ENCODE data around the gene MSRB3. TPM values are rescaled to one million over a fixed set of nuclear protein-coding genes. Genes with fewer than 3 reads are reported as not detected.

The MSRB3 gene
- total RNA-seq, 4 donors from 2014 or later, result 2.8 to 14.9 (median 9.3) TPM

- Histone ChIP-seq H3K4me3 (no peak overlapping the region), H3K4me1 (no peaks in the 10 kb centered on the region), H3K9me3 (no peaks in the 10 kb centered on the region), H3K27me3 (no peaks in the 10 kb centered on the region), H3K27ac (no peak overlapping the region), H3K36me3 (no peaks in the 10 kb centered on the region)
- no peak for TF ChIP-seq CTCF (IDR thresholded peaks at IDR 0.05)
- TF ChIP-seq POLR2A (IDR thresholded peaks at IDR 0.05), result no peak
- DNase-seq, result no peak
These were observed 89.6 kb downstream of the MSRB3 start for GRCh38 chr12:65368055-65368454.

GRCh38 chr12:65372574-65372973 is 94.1 kb downstream of the MSRB3 start:
- Histone ChIP-seq H3K9me3 (no peaks in the 10 kb centered on the region), H3K36me3 (no peaks in the 10 kb centered on the region), H3K4me1 (no peaks in the 10 kb centered on the region), H3K27ac (no peak overlapping the region), H3K4me3 (no peak overlapping the region), H3K27me3 (no peaks in the 10 kb centered on the region)
- no peak for TF ChIP-seq POLR2A (IDR thresholded peaks at IDR 0.05)
- no peak for TF ChIP-seq CTCF (IDR thresholded peaks at IDR 0.05)
- DNase-seq, result no peak

GRCh38 chr12:65384240-65384639 is 105.8 kb downstream of the MSRB3 start:
- Histone ChIP-seq H3K36me3 (no peaks in the 10 kb centered on the region), H3K27ac (no peak overlapping the region), H3K4me3 (no peak overlapping the region), H3K27me3 (no peaks in the 10 kb centered on the region), H3K4me1 (no peaks in the 10 kb centered on the region), H3K9me3 (no peaks in the 10 kb centered on the region)
- DNase-seq, result no peak
- no peak for TF ChIP-seq POLR2A (IDR thresholded peaks at IDR 0.05)
- no peak for TF ChIP-seq CTCF (IDR thresholded peaks at IDR 0.05)

GRCh38 chr12:65387396-65387795 is 108.9 kb downstream of the MSRB3 start:
- no peaks in the 10 kb centered on the region for H3K36me3 ChIP-seq
- DNase-seq, result no peak
- no peak overlapping the region for H3K4me3 ChIP-seq
- H3K27ac ChIP-seq, result no peak overlapping the region
- TF ChIP-seq POLR2A (IDR thresholded peaks at IDR 0.05) (no peak), CTCF (IDR thresholded peaks at IDR 0.05) (no peak)
- H3K27me3 ChIP-seq, result no peaks in the 10 kb centered on the region
- H3K9me3 ChIP-seq, result no peaks in the 10 kb centered on the region
- no peaks in the 10 kb centered on the region for H3K4me1 ChIP-seq

- TF ChIP-seq POLR2A (IDR thresholded peaks at IDR 0.05), result no peak
- TF ChIP-seq CTCF (IDR thresholded peaks at IDR 0.05), result no peak
- Histone ChIP-seq H3K4me1 (no peaks in the 10 kb centered on the region), H3K36me3 (no peaks in the 10 kb centered on the region), H3K27me3 (no peaks in the 10 kb centered on the region), H3K9me3 (no peaks in the 10 kb centered on the region), H3K4me3 (no peak overlapping the region), H3K27ac (no peak overlapping the region)
- no peak for DNase-seq
These were observed 111.0 kb downstream of the MSRB3 start for GRCh38 chr12:65389436-65389835.

- Histone ChIP-seq H3K9me3 (peaks cover 0 to 4% (median 0%) of the 10 kb centered on the region in 4 donors), H3K36me3 (no peaks in the 10 kb centered on the region), H3K27ac (no peak overlapping the region), H3K4me1 (no peaks in the 10 kb centered on the region), H3K27me3 (no peaks in the 10 kb centered on the region), H3K4me3 (no peak overlapping the region)
- no peak for DNase-seq
- TF ChIP-seq CTCF (IDR thresholded peaks at IDR 0.05), result no peak
- TF ChIP-seq POLR2A (IDR thresholded peaks at IDR 0.05), result no peak
These were observed 113.2 kb downstream of the MSRB3 start for GRCh38 chr12:65391711-65392110.

Measured in Peyer's patch (tissue), 4 donors.